HG03520 (cell line): Measurements from ENCODE around the gene MT1H.

Source experiments
- ATAC-seq: cut with Tn5 transposase; IDR thresholded peaks from one replicate; pipeline ENCODE4 v1.9.1; 2021; ENCODE audit warnings: mild to moderate bottlenecking, moderate library complexity; ENCODE audit not compliant: unreplicated experiment

The MT1H gene

GRCh38 chr16:56682703-56683397, 13.2 kb downstream of the MT1H start:
- ATAC-seq = no peak

- ATAC-seq = no peak
These were observed 14.0 kb downstream of the MT1H start for GRCh38 chr16:56683424-56684172.

GRCh38 chr16:56684256-56684925, 14.8 kb downstream of the MT1H start:
- ATAC-seq = no peak

DNA sequence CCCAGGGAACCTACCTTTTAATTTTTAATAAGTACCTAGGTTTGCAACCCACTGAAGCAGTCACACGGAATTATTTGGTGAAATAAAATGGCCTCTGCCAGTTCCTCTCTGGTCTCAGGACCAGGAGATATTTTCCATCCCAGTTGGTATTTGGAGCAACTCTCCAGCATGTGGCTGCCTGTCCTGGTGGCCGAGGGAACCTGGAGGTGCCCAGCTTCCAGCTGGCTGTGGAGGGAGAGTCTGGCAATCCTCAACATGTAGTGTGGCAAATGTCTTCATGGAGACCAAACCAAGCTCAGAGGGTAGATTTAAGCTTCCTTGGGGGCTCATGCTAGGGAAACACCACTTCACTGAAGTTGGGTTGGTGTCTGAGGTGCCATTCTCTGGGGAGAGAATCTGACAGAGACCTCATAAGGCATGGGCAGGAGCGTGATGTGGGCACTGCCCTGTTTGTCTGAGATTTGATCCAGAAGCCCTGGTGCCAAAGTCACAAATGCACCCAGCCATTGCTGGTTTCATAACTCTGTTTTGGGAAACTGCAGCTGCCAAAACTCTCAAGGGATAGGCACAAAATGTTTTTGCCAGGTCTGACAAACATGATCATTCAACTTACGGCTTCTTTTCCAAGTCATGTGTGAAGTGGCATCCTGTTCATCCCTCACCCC, 15.4 kb downstream of the MT1H start:
- ATAC-seq = no peak

DNA sequence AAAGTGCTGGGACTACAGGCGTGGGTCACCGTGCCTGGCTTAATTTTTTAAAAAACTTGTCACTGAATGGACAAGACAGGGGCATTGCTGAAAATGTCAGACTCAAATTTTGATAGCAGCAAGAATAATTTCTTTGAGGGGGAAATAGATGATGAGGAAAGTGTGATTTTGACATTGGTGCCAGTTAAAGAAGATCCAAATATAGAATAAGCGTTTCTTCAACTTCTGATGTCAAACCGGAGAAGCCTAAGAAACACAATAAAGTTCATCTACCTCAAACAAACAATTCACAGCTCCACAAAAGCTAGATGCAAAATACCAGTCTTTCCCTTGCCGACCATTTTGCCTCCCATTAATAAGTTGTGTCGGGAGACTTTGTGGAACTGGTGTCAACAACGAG, 17.1 kb downstream of the MT1H start:
- ATAC-seq = no peak

DNA sequence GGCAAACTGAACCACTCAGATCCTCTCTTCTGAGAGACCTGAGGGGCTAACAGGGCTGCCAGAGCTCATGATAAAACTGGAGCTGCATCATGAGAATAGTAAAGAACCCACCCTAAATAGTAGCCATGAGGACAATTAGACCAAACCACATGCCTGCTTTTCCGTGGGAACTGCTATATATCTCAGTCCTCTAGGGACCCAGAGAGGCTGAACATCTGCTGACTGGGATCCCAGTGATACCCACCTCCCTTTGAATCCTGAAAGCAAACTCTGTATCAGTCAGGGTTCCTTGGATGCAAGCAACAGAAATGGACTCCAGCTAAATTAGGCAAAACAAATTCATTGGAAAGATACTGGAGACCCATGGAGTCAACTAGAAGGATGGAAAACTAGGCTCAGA, 19.1 kb downstream of the MT1H start:
- no peak for ATAC-seq

GRCh38 chr16:56689171-56689570, 19.6 kb downstream of the MT1H start:
- no peak for ATAC-seq

DNA sequence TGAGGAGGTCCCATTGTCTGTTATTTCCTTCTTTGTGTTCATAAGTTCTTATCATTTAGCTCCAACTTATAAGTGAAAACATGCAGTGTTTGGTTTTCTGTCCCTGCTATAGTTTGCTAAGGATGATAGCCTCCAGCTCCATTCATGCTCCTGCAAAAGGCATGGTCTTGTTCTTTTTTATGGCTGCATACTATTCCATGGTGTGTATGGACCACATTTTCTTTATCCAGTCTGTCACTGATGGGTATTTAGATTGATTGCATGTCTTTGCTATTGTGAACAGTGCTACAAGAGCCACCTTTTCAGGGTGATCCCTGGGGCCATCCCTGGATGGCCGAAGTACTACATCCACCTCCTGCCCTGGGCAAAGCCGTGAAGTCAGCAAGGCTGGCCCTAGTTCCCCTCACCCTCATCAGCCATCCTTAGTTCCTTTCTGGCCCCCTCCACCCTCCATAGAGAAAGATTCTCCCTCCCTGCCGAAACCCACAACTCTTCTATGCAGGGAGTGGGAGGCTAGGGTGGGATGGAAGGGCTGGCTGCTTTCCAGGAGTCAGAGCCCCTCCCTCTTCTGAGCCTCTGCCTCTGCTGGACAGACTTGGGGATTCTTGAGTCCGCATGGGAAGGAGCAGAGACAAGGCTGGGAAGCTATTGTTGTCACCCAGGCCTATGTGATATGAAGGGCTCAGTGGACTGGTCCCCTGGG, 21.0 kb downstream of the MT1H start:
- ATAC-seq = no peak

- ATAC-seq = no peak
These were observed 22.3 kb downstream of the MT1H start for GRCh38 chr16:56691885-56692284.

- no peak for ATAC-seq
These were observed 25.6 kb downstream of the MT1H start for GRCh38 chr16:56695246-56695645.

DNA sequence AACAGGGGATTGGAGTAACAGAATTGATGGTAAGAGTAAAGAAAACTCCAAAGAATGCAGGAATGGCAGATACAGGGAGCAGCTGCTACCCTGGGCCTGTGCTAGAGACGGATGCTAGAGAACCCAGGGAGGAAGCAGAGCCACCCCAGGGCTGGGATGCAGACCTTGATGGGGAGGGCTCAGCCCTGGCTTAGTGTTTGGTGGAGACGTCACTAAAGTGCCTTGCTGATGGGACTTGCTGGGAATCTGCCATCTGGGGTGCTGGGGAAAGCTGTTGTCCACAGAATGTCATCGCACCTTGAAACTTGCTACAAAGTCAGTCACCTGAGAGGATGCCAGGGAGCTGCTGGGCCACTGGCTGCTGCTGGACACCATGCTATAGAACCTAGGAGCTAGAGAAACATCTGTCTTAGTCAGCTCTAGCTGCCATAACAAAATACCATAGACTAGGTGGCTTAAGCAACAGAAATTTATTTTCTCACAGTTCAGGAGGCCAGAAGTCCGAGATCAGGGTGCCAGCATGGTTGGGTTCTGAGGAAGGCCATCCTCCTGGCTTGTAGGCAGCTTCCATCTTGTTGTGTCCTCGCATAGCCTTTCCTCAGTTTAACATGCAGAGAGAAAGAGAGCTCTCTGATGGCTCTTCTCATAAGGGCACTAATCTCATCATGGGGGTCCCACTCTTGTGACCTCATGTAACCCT, 28.0 kb downstream of the MT1H start:
- no peak for ATAC-seq

- ATAC-seq = no peak
These were observed 30.6 kb downstream of the MT1H start for GRCh38 chr16:56700195-56700594.

GRCh38 chr16:56700631-56701030, 31.0 kb downstream of the MT1H start:
- no peak for ATAC-seq

- ATAC-seq = no peak
These were observed 31.9 kb downstream of the MT1H start for GRCh38 chr16:56701534-56701933.

DNA sequence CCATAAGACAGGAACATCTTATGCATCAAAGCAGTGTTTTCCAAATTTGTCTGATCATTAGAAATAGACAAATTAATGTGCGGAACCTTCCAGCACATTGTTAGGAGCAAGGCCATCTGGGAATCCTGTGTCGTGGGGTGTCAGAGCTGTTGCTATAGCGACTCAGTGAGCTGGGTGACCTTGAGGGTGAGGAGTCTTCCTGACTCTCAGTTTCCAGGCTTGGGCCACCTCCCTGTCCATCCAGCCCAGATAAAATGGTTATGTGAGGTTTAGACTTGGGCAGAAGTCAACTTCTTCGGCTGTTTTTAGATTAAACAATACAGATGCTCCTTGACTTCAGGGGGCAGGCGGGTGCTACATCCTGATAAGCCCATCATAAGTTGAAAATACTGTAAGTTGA, 33.2 kb downstream of the MT1H start:
- ATAC-seq = no peak

GRCh38 chr16:56708525-56709442, 39.2 kb downstream of the MT1H start:
- no peak for ATAC-seq

- ATAC-seq = no peak
These were observed 39.9 kb downstream of the MT1H start for GRCh38 chr16:56709443-56710040.

GRCh38 chr16:56710181-56710737, 40.6 kb downstream of the MT1H start:
- no peak for ATAC-seq

GRCh38 chr16:56711862-56712261, 42.2 kb downstream of the MT1H start:
- ATAC-seq = no peak
